NCI-H2029 treated with DMSO at 0.1 percent for 48 hours (cell line): ENCODE results near the gene MOXD1.

Experiments used
- DNase-seq: peaks from one replicate; lab custom pipeline; 2025; lab: John Stamatoyannopoulos, UW

MOXD1 gene

DNA sequence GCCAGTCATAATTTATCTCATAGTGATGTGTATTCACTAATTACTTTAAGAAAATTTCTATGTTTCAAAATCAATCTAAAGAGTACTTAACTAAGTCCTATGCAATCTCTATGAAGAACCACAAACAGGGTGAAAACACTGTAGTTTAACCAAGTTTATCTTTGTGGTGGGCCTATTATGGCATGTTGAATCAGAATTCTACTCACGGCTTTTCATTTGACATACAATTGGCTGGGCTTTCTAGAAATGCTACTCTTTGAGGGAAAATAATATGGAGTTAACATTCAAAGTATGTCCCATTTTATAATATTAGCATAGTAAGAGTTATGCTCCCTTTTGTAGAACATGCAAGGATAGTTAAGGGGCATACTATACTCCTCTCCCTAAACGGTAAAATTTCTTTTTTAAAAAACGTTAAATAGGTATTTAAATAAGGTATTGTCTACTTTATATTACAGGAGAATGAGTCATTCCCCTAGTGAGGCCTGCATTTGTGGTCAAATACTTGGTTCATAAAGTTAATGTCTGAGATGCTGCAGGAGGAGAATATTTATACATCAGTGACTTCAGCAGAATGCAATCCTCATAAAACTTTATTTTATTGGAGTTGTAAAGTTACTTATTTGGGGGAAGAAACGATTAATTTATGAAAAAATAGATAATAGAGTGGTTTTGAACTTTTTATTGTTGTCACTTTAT is 1.8 kb downstream of the MOXD1 start:
- no peak for DNase-seq

GRCh38 chr6:132395015-132395597 is 6.2 kb downstream of the MOXD1 start:
- no peak for DNase-seq

DNA sequence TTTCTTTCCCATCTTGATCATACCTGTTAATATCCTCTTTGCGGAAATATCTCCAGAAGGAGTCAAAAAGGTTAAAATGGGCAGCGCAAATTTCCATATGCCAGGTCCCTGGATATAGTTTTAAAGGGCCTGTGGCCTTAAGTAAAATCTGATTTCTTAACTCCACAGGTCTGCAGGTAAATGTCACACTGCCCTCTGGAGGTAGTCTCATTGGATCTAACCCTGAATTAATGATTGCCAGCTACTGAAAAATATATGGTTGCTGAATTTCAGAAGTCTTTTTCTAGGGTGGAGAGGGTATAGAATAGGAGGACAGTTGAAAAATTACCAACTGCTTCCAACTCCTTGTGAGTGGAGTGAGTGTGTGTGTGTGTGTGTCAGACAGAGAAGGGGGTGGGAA is 8.5 kb downstream of the MOXD1 start:
- no peak for DNase-seq

GRCh38 chr6:132392270-132392646 is 9.0 kb downstream of the MOXD1 start:
- no peak for DNase-seq

GRCh38 chr6:132391391-132392269 is 9.6 kb downstream of the MOXD1 start:
- DNase-seq: no peak

DNA sequence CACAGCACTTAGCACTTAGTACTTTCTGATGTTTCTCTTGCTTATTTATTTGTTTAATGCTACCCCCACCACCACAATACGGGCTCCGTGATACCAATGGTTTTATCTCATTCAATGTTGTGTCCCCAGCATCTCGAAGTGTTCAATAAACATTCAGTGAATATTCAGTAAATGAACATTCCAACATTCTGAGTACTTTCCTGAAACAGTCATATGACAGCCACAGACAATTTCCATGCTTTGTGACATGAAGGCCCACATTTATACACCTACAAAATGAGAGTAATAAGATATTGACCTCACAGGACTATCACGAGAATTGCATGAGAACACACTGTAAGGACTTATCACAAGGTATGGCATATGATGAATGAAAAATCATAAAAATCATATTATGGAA is 10.8 kb downstream of the MOXD1 start:
- no peak for DNase-seq

GRCh38 chr6:132390017-132390416 is 11.3 kb downstream of the MOXD1 start:
- no peak for DNase-seq

DNA sequence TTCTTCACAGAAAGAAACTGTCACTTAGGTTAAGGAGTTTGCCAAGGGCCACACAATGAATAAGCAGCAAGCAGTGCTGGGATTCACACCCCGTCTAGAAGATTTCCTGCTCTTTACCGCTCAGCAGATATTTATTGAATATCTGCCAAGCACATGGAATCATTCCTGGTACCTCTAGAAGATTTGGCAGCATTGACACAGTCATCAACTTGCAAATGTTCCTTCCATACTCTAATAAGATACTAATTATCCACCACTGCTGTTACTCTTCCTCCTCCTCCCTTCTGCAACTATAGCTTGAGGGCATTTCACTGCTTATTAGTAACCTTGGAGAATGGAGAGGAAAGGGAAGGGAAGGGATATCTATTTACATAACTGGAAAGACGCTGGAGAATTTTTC is 13.0 kb downstream of the MOXD1 start:
- no peak for DNase-seq

- DNase-seq: no peak
These were observed 18.6 kb downstream of the MOXD1 start for GRCh38 chr6:132382630-132383175.

DNA sequence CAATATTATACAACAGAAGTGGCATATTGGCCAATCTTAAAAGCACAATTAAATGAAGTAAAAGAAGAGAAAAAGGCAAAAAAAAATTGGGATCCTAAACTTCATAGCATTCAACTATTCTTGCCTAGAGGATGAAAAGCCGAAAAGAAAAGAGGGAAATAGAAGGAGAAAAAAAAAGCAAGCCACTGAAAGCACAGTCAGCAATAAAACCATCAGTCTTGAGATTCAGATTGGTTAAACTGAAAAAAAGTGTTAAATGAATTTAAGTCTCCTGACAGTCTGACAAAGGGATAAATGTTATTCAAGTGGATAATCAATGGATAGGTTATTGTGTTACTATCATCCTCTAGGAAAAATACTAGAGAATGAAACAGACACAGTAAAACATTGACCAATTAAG is 19.9 kb downstream of the MOXD1 start:
- DNase-seq: no peak

GRCh38 chr6:132380358-132381029 is 20.8 kb downstream of the MOXD1 start:
- no peak for DNase-seq

- no peak for DNase-seq
These were observed 31.7 kb downstream of the MOXD1 start for GRCh38 chr6:132369526-132369925.

- DNase-seq: no peak
These were observed 32.3 kb downstream of the MOXD1 start for GRCh38 chr6:132368916-132369481.

DNA sequence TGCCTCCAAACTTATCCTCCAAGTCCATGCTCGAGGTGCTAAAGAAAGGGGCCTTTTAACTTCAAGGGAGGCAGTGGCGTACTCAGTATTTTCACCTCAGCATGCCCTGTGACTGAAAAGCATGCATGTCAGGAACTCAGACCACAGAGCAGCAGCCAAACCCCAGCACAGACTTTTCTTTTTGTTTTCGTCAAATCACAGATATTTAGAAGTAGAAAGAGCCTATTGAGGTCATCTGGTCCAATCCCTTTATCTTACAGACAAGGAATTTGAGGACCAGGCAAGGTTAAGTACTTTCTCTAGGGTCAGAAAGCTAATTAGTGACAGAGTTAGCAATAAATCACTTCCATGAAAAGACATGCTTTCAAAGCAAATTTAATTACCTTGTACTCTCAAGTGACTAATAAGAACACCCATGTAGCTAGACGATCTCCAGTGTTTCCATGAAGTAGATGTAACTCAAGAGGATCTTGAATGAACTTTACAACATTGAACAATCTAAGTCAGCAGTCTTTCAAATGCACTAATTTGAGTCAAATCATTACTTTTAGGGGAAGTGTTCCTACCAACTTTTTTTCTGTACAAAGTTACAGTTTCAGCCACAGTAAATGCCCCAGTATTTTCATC is 35.9 kb downstream of the MOXD1 start:
- DNase-seq: no peak

DNA sequence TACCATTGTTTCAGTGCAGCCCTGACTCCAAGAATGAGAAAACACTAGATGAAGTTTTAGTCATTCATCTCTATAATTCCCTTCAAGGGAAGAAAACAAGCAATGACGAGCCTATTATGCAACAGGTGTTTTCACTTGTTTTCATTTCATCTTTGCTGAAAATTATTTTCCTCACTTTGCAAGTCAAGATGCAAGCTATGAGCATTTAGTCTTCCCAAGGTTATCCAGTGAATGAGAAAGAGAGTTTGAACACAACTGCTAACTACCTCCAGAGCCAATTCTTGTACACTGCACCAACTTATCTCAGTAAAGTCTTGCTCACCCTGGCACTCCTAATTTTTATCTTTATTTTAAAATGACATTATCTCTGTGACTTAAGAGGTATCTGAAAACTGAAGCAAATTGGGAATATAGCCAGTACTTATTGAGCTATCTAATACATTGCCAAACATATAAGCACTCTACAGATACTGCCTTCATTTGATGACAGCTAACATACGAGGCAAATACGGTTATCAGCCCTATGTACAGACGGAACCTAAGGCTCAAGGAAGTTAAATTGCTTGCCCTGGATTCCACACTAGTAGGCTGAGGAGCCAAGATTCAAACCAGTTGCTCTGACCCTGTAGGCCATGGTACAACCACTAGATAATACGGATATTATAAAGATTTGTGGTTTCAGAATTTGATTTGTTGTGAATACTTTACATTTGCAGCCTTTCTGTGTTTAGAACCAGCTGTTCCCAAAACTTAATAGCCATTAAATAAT is 36.8 kb downstream of the MOXD1 start:
- no peak for DNase-seq

GRCh38 chr6:132362442-132363185 is 38.7 kb downstream of the MOXD1 start:
- no peak for DNase-seq

- no peak for DNase-seq
These were observed 40.2 kb downstream of the MOXD1 start for GRCh38 chr6:132361101-132361500.

DNA sequence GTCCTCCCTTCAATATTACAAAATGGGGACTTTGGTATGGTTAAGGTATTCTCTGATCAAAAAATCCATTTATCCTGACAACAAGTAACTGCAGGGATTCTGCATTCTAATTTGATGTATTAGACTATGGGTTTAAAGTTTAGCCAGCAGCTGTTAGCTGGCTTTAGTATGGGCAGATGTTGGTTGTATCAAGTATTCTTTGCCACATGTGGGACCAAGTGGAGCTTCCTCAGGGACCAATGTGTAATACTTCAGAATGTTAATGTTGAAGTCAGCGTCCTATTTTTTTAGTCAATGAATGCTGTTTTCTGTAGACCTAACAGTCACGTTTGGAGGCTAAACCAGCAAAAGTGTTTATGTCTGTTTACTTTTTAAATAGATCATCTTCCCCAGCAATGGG is 41.4 kb downstream of the MOXD1 start:
- DNase-seq: no peak

DNA sequence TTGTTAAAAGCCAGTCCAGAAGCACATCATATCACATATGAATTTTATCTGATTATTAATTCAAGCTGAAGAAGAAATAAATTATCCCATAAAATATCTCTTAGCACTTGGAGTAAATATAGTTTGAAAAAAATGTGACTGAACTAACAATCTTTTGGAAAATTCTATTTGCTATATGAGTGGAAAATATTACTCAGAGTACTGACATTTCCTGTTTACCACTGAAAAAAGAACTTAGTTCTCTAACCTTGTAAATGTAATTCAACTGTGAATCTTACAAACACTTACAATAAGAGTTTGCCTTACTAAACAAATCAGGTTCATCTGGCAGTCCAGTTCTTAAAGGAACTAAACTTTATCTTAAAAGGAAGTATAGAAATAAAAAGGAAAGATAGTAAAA is 44.2 kb downstream of the MOXD1 start:
- no peak for DNase-seq
